HG03097 (cell line): ENCODE data around the gene KRT6A.

Experiments used
- ATAC-seq: cut with Tn5 transposase; IDR thresholded peaks from one replicate; pipeline ENCODE4 v1.9.1; 2021; ENCODE audit not compliant: unreplicated experiment, low FRiP score

Gene KRT6A

DNA sequence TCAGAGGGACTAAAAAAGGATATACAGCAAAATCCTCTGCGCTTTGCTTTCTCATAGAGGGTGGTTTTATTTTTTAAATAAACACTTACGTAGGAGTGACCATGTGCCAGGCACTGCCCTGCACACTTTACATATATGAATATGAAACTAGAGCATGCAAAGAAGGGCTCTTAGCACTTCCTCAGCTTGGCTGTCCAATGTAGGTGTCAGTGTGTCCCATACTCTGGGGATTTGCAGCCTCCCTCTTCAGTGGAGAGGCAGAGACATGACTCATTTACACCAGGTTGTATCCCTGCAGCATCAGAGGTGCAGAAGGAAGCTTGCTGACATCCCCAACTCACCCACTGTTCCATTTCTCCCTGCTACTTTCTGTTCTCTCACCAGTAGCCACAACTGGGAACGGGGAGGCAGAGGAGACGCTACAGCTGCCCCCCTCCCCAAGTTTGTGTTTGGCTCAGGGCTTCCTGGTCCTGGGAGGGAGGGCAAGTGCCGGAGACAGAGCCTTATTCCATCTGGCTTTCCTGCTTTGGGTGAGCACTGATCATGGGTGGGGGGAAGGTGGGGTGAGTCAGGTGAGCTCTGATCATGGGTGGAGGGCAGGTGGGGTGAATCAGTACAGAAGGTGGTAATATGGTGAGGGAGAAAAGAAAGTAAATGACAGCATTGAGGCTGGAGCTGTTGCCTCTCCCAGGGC lies 32.0 kb upstream of the KRT6A start:
- ATAC-seq = no peak

DNA sequence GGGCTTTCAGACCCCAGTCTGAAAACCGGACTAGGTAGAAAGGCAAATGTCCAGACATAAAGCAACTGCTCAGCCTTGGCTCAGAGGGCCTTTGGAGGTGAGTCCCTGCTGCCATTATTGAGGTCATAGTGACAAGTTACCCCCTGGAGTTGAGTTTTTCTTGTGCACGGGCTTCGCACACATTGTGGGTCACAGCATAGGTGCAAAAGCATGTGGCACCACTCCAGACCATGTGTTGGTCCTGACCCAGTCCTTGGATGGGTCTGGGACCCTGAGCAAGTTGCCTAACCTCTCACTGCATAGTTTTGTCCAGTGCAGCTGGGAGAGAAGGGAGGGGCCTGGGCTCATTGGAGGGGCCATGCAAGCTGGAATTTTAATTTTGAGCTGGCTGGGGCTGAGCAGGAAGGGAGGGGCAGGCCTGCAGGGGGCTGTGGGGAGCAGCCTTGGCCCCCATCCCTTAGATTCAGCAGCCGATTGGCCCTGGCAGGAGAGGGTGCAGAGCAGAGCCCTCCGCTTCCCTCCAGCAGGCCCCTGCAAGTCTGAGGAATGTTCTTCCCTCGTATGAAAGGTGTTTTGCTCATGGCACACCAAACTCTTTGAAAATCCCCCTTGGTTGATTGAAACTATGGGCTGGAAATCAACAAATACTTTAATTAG lies 31.3 kb upstream of the KRT6A start:
- no peak for ATAC-seq

DNA sequence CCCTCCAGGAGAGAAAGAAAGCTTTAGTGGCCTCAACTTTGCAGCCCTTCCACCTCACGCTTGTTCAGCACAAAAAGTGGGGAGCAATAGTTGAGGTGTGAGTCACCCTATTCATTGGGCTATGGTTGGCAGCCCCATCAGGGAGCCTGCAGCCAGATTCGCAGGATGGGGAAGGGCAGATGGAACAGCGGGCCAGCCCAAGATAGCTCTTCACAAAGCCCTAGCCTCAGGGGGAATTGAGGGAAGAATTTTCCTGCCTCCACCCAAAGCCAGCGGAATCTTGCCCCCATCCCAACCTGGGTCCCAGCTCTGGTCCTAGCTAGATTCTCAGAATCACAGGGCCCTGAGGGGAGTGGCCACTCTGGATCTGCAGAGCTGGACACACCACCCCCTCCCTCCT lies 30.8 kb upstream of the KRT6A start:
- ATAC-seq = no peak

DNA sequence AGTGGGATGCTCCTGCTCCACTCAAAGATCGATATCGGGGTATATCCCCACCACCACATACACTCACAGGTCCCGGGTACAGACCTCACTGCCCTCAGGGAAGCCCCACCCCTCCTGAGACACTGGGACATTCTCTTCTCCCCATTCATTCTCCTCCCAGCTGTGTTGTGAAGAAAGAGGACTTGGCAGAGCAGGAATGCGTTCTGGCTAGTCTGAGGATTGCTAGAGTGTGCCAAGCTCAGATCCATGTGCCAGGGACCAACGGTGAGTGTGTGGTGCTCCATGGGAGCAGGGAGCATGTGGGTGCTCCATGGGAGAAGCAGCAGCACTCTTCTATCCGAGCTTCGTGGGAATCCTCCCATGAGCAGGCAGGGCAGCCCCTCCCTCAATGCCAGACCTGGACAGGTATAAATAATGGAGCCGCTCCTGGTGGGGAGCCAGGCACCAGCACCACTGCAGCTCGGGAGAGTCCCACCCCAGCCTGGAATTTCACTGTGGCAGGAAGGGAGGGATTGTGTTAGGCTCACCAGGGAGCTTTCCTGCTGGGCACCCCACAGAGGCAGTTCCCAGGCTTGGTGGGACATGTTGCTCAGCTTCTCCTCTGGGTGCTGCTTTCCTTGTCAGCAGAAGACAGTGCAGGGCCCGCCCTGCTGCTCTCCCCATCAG lies 29.4 kb upstream of the KRT6A start:
- no peak for ATAC-seq

DNA sequence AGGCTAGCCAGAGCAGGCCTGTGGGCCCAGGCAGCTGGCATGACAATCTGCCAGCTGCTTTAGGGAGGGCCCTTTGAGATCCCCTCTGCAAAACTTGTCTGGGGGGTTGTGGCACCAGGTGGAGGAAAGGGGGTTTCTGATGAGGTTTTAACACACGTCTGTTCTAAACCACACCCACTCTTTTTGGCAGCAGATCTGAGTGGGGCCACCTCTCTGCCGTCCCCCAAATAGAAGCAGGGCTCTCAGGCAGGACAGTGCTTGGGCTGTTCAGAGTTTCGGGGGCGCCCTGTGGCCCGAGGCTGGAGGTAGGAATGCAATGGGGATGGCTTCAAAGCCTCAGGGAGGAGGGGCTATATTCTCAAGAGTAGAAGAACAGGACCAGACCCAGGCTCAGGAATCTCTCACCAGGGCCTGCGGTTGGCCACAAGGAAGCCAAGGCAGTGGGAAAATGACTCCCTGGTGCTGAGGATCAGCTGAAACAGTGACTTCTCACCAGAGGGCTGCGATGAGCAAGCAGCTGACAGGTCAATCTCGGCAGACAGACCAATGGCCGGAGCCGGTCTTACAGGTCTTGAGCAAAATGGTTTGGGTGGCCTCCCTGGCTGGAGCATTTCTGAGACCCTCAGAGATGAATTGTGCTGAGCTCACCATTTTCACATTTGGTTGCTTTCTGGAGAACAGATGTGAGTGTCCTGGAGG lies 28.7 kb upstream of the KRT6A start:
- no peak for ATAC-seq

DNA sequence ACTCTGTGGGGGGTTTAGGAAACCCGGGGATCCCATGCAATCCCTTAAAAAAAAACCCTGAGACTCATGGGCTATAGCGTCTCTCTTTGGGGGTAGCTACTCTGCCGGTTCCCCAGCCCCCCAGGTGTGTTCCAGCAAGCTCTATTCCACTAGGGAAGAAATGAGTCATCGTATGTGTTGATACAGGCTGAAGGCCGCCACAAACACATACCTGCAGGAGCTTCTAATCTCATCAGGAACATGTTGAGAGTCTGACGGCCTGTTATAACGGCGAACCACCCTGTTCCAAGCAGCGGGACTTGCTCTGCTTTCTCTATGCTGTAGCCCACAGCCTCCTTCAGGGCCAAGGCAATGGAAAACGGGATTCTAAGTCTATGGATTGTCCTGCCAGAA lies 28.1 kb upstream of the KRT6A start:
- ATAC-seq = no peak

GRCh38 chr12:52519826-52520662 lies 27.0 kb upstream of the KRT6A start, which contains the start of gene KRT5:
Gene KRT5 (minus strand): TSS chr12:52520394. CDS start chr12:52520296, 98 bp downstream.
- ATAC-seq = no peak

- no peak for ATAC-seq
Measured at GRCh38 chr12:52519387-52519703, 26.3 kb upstream of the KRT6A start.

DNA sequence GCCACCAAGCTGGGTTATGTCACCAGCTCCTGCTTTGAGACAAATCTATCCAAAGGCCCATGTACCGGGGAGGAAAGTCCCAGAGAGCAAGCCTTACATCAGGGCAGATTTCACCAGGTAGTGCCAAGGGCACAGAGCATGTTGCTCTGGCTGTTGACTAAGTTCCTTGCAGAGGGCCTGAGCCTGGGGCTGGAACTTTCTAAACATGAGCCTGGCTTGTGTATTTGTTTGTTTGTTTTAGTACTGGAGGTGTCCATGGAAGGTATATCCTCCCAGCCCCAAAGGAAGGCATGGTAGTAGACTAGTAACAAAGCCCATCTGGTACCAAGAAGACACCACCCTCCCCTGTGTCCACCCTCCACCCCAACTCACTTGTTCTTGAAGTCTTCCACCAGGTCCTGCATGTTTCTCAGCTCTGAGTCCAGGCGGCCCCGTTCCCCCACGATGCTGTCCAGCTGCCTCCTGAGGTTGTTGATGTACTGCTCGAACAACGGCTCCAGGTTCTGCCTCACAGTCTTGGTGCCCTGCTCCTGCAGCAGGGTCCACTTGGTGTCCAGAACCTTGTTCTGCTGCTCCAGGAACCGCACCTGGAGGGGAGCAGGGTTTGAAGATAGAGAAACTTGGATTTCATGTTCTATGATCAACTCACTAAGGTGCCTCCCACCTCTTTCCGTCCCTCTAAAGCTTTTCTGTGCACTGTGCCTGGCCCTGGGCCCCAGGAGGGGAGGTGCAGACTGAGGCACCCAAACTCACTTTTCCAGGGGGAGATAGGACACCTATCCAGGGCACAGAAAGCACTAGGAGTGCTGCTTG lies 25.7 kb upstream of the KRT6A start:
- no peak for ATAC-seq

- no peak for ATAC-seq
Measured at GRCh38 chr12:52517888-52518287, 24.8 kb upstream of the KRT6A start.

DNA sequence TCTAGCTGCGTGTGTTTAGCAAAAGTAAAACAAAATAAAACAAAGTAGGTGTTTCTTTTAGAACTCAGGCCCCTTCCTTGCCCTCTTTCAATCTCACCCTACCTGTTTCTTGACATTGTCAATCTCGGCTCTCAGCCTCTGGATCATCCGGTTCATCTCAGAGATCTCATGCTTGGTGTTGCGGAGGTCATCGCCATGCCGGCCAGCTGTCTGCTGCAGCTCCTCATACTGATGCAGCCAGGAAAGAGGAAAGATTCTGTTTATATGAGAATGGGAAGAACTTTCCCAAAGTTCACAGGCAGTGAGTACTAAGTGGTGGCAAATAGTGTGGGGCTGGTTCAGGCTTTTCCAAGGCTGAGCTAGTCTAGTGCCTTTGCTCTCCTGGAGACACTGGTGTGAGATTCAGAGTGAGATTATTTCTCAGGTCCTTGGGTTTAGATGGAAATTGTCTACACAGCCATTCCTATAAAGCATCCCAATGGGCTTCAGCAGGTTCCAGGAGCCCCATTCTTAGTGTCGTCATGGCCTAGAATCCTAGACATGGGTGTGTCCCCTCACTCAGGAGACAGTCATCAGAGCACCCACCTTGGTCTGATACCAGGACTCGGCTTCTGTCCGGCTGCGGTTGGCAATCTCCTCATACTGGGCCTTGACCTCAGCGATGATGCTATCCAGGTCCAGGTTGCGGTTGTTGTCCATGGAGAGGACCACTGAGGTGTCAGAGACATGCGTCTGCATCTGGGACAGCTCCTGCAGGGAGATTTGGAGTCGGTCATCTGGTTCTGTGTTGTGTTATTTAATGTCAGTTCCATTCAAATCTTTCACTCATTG lies 24.2 kb upstream of the KRT6A start:
- no peak for ATAC-seq

DNA sequence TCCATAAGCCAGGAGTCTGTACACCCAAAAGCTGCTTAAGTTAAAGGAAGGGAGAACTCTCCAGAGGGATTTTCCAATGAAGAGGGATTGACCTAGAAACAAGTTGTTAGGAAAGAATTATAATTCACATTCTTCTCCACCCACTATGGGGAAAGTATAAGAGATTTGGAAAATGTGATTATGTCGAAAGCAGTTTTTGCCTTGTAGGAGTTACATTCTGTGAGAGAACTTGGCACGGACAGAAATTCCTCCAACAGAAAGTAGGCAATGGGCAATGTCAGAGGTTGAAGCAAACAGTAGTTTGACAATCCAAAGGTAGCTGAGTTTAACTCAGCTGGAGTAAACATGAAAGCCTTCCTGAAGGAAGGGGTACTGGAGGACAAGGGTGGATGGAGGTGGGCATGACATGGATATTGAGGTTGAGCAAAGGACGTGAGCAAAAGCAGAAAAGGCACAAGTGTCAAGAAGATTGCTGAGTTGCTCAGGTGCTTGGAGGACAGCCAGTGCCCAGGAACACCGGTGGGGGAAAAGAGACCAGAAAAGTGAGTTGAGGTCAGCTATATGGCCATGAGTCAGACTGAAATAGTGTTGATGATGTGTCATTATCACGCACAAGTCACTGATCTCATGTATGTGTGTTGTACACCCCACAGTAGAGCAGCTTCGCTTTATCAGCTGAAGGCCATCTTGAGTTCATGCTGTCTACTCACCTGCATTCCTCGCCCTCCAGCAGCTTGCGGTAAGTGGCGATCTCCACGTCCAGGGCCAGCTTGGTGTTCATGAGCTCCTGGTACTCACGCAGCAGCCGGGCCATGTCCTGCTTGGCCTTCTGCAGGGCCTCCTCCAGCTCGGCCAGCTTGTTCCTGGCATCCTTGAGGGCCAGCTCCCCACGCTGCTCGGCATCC lies 23.1 kb upstream of the KRT6A start:
- ATAC-seq = no peak

DNA sequence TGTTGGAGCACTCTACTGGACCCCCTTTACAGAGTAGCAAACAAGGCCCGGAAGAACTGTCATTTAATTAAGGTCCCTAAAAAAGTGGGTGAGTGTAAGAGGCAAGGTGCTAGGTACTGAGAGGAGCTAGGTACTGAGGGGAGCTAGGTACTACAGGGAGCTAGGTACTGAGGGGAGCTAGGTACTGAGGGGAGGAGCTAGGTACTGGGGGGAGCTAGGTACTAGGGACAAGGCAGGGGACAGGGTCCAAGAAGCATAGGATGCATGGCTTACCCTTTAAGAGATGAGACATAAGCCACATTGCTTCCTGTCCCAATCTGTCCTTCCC lies 22.2 kb upstream of the KRT6A start:
- no peak for ATAC-seq

DNA sequence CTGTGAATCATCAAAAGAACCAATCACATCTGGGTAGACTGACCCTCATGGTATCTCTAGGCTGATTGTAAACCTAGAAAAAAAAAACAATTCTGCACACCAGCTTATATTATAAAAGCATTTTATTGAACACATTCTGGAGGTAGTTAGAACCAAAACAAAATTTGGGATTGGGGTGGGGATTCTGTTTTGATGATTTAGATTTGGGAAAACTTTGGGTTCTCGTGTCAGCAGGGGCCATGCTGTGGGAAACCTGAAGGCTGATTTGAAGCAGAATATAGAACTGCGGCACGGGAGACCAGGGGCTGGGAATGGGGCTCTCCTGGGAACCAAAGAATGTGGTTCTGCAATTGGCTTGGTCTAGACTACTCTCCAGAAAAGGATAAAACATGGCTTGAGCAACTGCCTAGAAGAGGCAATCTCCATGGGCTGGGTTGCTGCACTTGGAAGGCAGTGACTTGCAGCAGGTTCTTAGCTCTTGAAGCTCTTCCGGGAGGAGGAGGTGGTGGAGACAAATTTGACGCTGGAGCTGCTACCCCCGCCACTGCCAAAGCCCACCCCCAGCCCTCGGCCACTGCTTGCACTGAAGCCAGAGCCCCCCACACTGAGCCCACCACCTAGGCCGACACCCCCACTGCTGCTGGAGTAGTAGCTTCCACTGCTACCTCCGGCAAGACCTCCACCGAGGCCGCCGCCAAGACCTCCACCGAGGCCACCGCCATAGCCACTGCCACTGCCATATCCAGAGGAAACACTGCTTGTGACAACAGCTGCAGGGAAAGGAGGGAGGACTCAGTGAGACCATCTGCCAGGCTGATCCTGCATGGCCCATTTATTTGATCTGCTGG lies 21.6 kb upstream of the KRT6A start:
- ATAC-seq = no peak

GRCh38 chr12:52513736-52514135 lies 20.7 kb upstream of the KRT6A start:
- ATAC-seq = no peak

DNA sequence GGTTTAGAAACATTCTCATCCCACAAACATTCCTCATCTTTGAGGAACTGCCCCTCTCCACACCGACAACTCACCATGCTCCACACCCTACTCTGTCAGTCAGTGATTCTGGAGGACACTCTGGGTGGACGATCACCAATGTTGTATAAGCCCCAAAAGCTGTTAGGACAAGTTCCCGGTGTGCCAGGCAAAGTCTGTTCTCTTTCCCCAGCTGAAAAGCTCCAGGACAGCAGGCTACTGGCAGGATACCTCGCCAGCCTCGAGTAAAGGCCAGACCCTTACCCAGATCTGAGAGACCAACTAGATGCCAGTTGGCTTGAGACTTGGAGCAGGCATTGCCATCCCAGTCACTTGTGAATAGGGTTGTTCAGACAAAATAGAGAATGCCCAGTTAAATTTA lies 15.2 kb upstream of the KRT6A start:
- ATAC-seq = no peak
